Smooth muscle cell (in vitro differentiated cells): ENCODE measurements around the gene ZMIZ1. TPM values are rescaled to one million over a fixed set of nuclear protein-coding genes. Genes with fewer than 3 reads are reported as not detected.

Experiments used
- DNase-seq: peaks from one replicate; lab custom pipeline; 2025; ENCODE audit not compliant: unreplicated experiment; lab: John Stamatoyannopoulos, UW
- H2AFZ ChIP-seq: fragments of 200-600 bp; sonication (generic); 2 replicates; pipeline ENCODE4 v1.6.0; 2016; ENCODE audit warnings: antibody characterized with exemption, low read depth, mild to moderate bottlenecking
- H3F3A ChIP-seq: fragments of 200-600 bp; sonication (generic); 2 replicates; pipeline ENCODE4 v1.6.0; 2017; ENCODE audit warnings: antibody characterized with exemption, low read depth
- H3K27ac ChIP-seq: fragments of 200-600 bp; sonication (generic); 2 replicates; pipeline ENCODE4 v1.5.1; 2016; ENCODE audit warnings: low read depth, mild to moderate bottlenecking
- H3K27me3 ChIP-seq: fragments of 200-600 bp; sonication (generic); 2 replicates; pipeline ENCODE4 v1.6.1; 2016; ENCODE audit warnings: low read depth, mild to moderate bottlenecking
- H3K36me3 ChIP-seq: fragments of 200-600 bp; sonication (generic); 2 replicates; pipeline ENCODE4 v1.5.1; 2016; ENCODE audit warnings: low read depth
- H3K4me1 ChIP-seq: fragments of 200-600 bp; sonication (generic); 2 replicates; pipeline ENCODE4 v1.5.1; 2016; ENCODE audit warnings: low read depth
- H3K4me2 ChIP-seq: fragments of 200-600 bp; sonication (generic); 2 replicates; pipeline ENCODE4 v1.6.0; 2016; ENCODE audit warnings: mild to moderate bottlenecking
- H3K4me3 ChIP-seq: fragments of 200-600 bp; sonication (generic); 2 replicates; pipeline ENCODE4 v1.5.1; 2016; ENCODE audit warnings: mild to moderate bottlenecking
- H3K79me2 ChIP-seq: fragments of 200-600 bp; sonication (generic); 2 replicates; pipeline ENCODE4 v1.6.0; 2016; ENCODE audit warnings: low read depth, mild to moderate bottlenecking
- H3K9ac ChIP-seq: fragments of 200-600 bp; sonication (generic); 2 replicates; pipeline ENCODE4 v1.6.0; 2016; ENCODE audit warnings: low read depth
- H3K9me3 ChIP-seq: fragments of 200-600 bp; sonication (generic); replicated peaks from 2 replicates; pipeline ENCODE4 v1.5.1; 2016; ENCODE audit warnings: low read depth
- H4K20me1 ChIP-seq: fragments of 200-600 bp; sonication (generic); 2 replicates; pipeline ENCODE4 v1.6.0; 2016; ENCODE audit warnings: low read depth
- CTCF ChIP-seq: fragments of 200-600 bp; sonication (generic); IDR thresholded peaks from 2 replicates; pipeline ENCODE4 v1.5.1; 2017; ENCODE audit warnings: borderline replicate concordance, mild to moderate bottlenecking, antibody characterized with exemption; ENCODE audit not compliant: insufficient read depth, poor library complexity, severe bottlenecking
- WGBS: methylation state at CpG from one replicate; pipeline ENCODE4 v1.1.7; 2016; ENCODE audit warnings: low lambda C conversion rate; 5-methylcytosine and 5-hydroxymethylcytosine counted together
- polyA plus RNA-seq: library from polyadenylated mRNA; unstranded; fragments of >200 nt; fragmentation: Nextera tagmentation; extraction: Ambion mirVana; gene quantifications from 2 replicates; pipeline ENCODE4 v1.2.1, GENCODE V29; 2016
- total RNA-seq: library from RNA; depleted of rRNA; stranded (reverse); fragments of >200 nt; gene quantifications from 2 replicates; pipeline ENCODE4 v1.2.3, GENCODE V29; 2014

ZMIZ1 gene
- total and polyA plus RNA-seq, 2 experiments from 2014 or later = 24.2 to 31.3 TPM

DNA sequence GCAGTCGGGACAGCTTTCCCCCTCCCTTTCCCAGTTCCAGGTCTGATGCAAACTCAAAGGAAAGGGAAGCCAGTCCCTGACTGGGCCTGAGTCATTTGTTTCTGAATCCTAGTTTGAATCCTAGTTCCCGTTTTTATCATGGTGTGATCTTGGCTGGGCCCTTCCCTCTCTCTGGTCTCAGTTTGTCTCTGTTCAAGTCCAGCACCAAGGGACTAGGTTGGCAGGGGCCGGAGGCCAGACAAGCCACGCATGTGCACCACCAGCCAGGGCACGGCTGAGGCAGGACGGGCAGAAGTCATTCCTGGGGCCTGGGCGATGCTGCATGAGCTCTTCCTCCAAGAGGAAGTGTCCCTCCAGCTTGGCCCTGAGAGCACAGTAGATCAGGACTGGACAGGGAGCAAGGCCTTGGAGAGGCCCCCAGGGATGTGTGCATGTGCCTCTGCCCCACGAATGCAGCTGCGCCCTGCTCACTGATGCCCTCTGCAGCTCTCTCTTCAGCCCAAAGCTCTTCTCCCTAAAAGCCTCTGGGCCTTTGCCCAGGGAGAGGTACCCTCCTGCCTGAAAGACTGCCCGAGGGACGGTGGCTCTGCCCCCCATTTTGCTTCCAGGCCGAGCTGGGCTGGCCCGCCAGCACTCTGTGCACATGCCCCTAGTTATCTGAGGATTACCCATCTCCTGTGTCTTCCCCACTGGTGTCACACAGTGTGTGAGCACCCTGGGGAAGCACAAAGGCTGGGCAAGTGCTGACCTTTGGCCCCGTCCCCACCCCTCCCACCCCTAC is 86.7 kb downstream of the ZMIZ1 start:
- peak overlapping the region; percentile 89 for H3K27ac ChIP-seq
- no peak for TF ChIP-seq CTCF

GRCh38 chr10:79156334-79157274 is 87.8 kb downstream of the ZMIZ1 start:
- Histone ChIP-seq H3K9ac (no peak overlapping the region), H3K36me3 (no peaks in the 10 kb centered on the region), H3K4me3 (no peak overlapping the region), H4K20me1 (peaks cover 47% of the 10 kb centered on the region), H3K27ac (peak overlapping the region; percentile 89), H3K79me2 (peaks cover 67% of the 10 kb centered on the region), H3K27me3 (no peaks in the 10 kb centered on the region), H3K4me1 (peaks cover 45% of the 10 kb centered on the region), H2AFZ (no peak overlapping the region), H3K9me3 (no peaks in the 10 kb centered on the region), H3F3A (peaks cover 18% of the 10 kb centered on the region), H3K4me2 (peak overlapping the region; percentile 42)
- TF ChIP-seq CTCF = no peak
- DNase-seq = no peak
- 75% methylated on average over 22 of the region's 22 CpGs for WGBS

More for the DNA sequence above, 86.7 kb downstream of the ZMIZ1 start:
- Histone ChIP-seq H3K4me1 (peaks cover 46% of the 10 kb centered on the region), H4K20me1 (peaks cover 36% of the 10 kb centered on the region), H2AFZ (no peak overlapping the region), H3K9ac (no peak overlapping the region), H3K36me3 (no peaks in the 10 kb centered on the region), H3K4me3 (no peak overlapping the region), H3K27me3 (no peaks in the 10 kb centered on the region), H3K79me2 (peaks cover 56% of the 10 kb centered on the region), H3F3A (peaks cover 20% of the 10 kb centered on the region), H3K9me3 (no peaks in the 10 kb centered on the region), H3K4me2 (no peak overlapping the region)
- no peak for DNase-seq
- WGBS = 76% methylated on average over 14 of the region's 14 CpGs

- Histone ChIP-seq H3K4me3 (no peak overlapping the region), H3F3A (peaks cover 9% of the 10 kb centered on the region), H3K9me3 (no peaks in the 10 kb centered on the region), H3K36me3 (no peaks in the 10 kb centered on the region), H3K27me3 (no peaks in the 10 kb centered on the region), H3K27ac (peak overlapping the region; percentile 89), H3K9ac (peak overlapping the region; percentile 63), H3K4me1 (peaks cover 38% of the 10 kb centered on the region), H3K4me2 (peak overlapping the region; percentile 42), H2AFZ (no peak overlapping the region), H4K20me1 (peaks cover 61% of the 10 kb centered on the region), H3K79me2 (peaks cover 66% of the 10 kb centered on the region)
- 46% methylated on average over 5 of the region's 5 CpGs for WGBS
- no peak for DNase-seq
- no peak for TF ChIP-seq CTCF
Measured at GRCh38 chr10:79158004-79158340, 89.2 kb downstream of the ZMIZ1 start.
